Smooth muscle cell of the brain vasculature (primary cell): ENCODE data around the gene SCTR.

Source experiments
- DNase-seq: peaks from one replicate; pipeline ENCODE4 v3.0.0-alpha.2; 2012; ENCODE audit warnings: low read depth, low spot score

Gene SCTR

GRCh38 chr2:119487434-119488244 lies 36.6 kb downstream of the SCTR start:
- no peak for DNase-seq

- no peak for DNase-seq
These were observed 37.4 kb downstream of the SCTR start for GRCh38 chr2:119486886-119487285.

- DNase-seq = no peak
These were observed 38.0 kb downstream of the SCTR start for GRCh38 chr2:119486196-119486827.

- DNase-seq = no peak
These were observed 38.8 kb downstream of the SCTR start for GRCh38 chr2:119485336-119486110.

GRCh38 chr2:119484834-119485233 lies 39.4 kb downstream of the SCTR start:
- no peak for DNase-seq

- no peak for DNase-seq
These were observed 40.2 kb downstream of the SCTR start for GRCh38 chr2:119483896-119484718.

GRCh38 chr2:119483395-119483753 lies 40.9 kb downstream of the SCTR start:
- DNase-seq = no peak

GRCh38 chr2:119482481-119483394 lies 41.5 kb downstream of the SCTR start:
- no peak for DNase-seq

- DNase-seq = no peak
These were observed 42.5 kb downstream of the SCTR start for GRCh38 chr2:119481501-119482455.

GRCh38 chr2:119480718-119481142 lies 43.6 kb downstream of the SCTR start:
- no peak for DNase-seq

- DNase-seq = no peak
These were observed 44.1 kb downstream of the SCTR start for GRCh38 chr2:119480184-119480583.

GRCh38 chr2:119478978-119479295 lies 45.3 kb downstream of the SCTR start:
- no peak for DNase-seq

- DNase-seq = no peak
These were observed 45.9 kb downstream of the SCTR start for GRCh38 chr2:119478188-119478977.

- DNase-seq = no peak
These were observed 47.2 kb downstream of the SCTR start for GRCh38 chr2:119477113-119477505.

GRCh38 chr2:119476301-119477112 lies 47.8 kb downstream of the SCTR start:
- DNase-seq = peak; percentile 7

- no peak for DNase-seq
These were observed 48.4 kb downstream of the SCTR start for GRCh38 chr2:119475857-119476244.

GRCh38 chr2:119475225-119475856 lies 48.9 kb downstream of the SCTR start:
- DNase-seq = no peak
